GM21381 (cell line): Measurements from ENCODE around the gene POLN.

Experiments
- ATAC-seq: cut with Tn5 transposase; IDR thresholded peaks from one replicate; pipeline ENCODE4 v1.9.1; 2021; ENCODE audit warnings: mild to moderate bottlenecking, moderate library complexity; ENCODE audit not compliant: unreplicated experiment

The POLN gene

GRCh38 chr4:2264481-2265041, 22.6 kb upstream of the POLN start:
- ATAC-seq: no peak

- ATAC-seq: no peak
Measured at GRCh38 chr4:2263926-2264321, 22.0 kb upstream of the POLN start.

GRCh38 chr4:2262944-2263250, 21.0 kb upstream of the POLN start:
- ATAC-seq: no peak

- ATAC-seq: peak; percentile 86
Measured at GRCh38 chr4:2262145-2262943, 20.4 kb upstream of the POLN start.

GRCh38 chr4:2261853-2262144, 19.9 kb upstream of the POLN start, which contains the start of gene MXD4:
Gene MXD4, minus strand, starts transcription at chr4:2262109. Its CDS starts 129 bp downstream, at chr4:2261980.
- no peak for ATAC-seq

GRCh38 chr4:2261110-2261852, 19.4 kb upstream of the POLN start:
- peak; percentile 25 for ATAC-seq

- ATAC-seq: no peak
Measured at GRCh38 chr4:2260344-2261109, 18.6 kb upstream of the POLN start.

- ATAC-seq: no peak
Measured at GRCh38 chr4:2259541-2260343, 17.8 kb upstream of the POLN start.

GRCh38 chr4:2259036-2259540, 17.2 kb upstream of the POLN start:
- no peak for ATAC-seq

- ATAC-seq: no peak
Measured at GRCh38 chr4:2258091-2259035, 16.4 kb upstream of the POLN start.

- ATAC-seq: no peak
Measured at GRCh38 chr4:2257361-2258081, 15.6 kb upstream of the POLN start.

GRCh38 chr4:2256781-2257191, 14.9 kb upstream of the POLN start:
- ATAC-seq: no peak

GRCh38 chr4:2256156-2256731, 14.3 kb upstream of the POLN start:
- ATAC-seq: no peak

GRCh38 chr4:2255501-2256155, 13.7 kb upstream of the POLN start:
- ATAC-seq: no peak

- ATAC-seq: no peak
Measured at GRCh38 chr4:2254665-2255500, 13.0 kb upstream of the POLN start.

GRCh38 chr4:2253160-2254084, 11.5 kb upstream of the POLN start:
- no peak for ATAC-seq
